HG03139 (cell line): ENCODE results near the gene ATP11A.

Source experiments
- ATAC-seq: cut with Tn5 transposase; IDR thresholded peaks from one replicate; pipeline ENCODE4 v1.9.1; 2021; ENCODE audit not compliant: unreplicated experiment

Gene ATP11A

DNA sequence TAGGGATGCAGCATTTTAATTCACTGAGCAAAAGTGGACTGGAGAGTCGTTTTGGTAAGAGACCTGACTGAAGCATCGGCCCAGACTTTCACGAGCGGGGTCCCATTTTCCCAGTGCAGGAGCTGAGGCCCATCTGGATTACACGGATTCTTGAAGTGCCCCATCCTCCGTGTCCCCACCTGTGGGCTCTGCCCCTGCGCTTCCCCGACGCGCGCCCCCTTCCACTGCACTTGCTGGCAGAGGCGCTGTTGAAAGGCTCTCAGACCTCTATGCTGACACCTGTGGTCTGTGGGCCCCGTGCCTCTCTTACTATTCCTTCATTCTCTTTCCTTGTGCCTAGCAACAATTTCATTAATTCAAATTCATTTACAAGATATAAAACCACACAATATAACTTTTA lies 228.9 kb downstream of the ATP11A start:
- ATAC-seq, result no peak

- ATAC-seq, result no peak
Observed at GRCh38 chr13:112923962-112924361, 234.1 kb downstream of the ATP11A start.

DNA sequence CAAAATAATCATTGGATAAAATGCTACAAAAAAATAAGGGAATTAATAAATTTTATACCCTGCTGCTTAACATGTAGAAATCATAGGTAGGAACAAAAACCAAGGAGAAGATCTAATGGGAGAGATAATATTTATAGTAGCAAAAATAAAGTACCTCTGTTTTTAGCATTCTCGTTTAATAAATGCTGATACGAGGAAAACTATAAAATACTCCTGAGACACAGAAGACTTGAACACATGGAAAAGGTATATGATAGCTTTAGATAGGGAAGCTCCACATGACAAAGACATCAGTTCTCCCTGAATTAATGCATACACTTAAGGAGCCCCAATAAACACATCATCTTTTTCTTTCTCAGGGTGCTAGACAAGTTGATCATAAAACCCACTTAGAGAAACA lies 234.5 kb downstream of the ATP11A start:
- ATAC-seq, result no peak

DNA sequence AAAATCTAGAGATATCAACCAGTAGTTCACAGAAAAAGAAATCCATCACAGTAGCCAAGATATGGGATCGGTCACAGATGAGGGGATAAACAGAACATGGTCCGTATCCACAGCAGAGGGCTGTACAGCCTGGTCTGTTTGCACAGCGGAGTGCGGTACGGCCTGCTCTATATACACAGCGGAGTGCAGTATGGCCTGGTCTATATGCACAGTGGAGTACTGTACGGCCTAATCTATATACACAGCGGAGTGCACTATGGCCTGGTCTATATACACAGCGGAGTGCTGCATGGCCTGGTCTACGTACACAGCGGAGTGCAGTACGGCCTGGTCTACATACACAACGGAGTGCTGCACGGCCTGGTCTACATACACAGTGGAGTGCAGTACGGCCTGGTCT lies 236.2 kb downstream of the ATP11A start:
- ATAC-seq, result no peak

GRCh38 chr13:112926993-112927392 lies 237.2 kb downstream of the ATP11A start:
- no peak for ATAC-seq

DNA sequence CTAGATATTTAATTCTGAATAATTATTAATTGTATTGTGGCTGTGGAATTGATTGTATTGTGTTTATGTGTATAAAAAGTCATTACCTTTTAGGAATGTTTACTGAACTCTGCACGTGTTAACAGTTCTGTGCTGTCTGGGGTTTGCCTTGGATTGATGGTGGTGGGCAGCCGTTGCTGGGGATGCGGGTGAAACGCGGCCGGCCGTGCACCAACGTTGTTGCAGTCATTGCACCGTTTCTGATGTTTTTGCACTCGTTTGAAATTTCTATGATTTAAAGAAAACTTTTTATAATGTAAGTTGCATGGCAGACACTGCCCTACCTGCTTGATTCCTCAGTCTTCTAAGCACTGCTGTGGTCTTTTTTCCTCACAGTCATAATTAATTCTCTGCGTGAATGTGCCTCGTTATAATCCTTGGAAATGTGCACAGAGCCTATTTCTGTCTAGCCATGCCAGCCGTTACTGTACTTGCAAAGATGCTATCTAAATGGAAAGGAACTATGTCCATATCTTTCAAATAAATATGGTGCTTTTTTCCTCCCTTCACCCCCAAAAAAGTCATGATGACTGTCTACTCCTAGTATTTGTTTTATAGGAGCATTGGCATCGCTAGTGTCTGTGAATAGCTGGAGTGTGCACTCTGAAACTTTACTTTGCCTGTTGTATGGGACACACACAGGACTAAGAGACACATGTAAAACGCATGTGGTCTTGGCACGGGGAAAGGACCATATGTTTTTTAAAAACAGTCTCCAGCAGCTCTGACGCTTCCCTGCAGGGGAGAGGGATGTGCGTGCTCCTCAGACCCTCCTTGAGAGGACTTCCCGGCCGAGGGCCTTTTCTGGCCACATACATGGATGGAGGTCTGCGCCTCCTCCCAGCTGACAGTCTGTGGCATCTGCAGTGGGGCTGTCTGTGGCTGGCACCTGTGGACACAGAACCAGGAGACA lies 238.5 kb downstream of the ATP11A start:
- no peak for ATAC-seq

DNA sequence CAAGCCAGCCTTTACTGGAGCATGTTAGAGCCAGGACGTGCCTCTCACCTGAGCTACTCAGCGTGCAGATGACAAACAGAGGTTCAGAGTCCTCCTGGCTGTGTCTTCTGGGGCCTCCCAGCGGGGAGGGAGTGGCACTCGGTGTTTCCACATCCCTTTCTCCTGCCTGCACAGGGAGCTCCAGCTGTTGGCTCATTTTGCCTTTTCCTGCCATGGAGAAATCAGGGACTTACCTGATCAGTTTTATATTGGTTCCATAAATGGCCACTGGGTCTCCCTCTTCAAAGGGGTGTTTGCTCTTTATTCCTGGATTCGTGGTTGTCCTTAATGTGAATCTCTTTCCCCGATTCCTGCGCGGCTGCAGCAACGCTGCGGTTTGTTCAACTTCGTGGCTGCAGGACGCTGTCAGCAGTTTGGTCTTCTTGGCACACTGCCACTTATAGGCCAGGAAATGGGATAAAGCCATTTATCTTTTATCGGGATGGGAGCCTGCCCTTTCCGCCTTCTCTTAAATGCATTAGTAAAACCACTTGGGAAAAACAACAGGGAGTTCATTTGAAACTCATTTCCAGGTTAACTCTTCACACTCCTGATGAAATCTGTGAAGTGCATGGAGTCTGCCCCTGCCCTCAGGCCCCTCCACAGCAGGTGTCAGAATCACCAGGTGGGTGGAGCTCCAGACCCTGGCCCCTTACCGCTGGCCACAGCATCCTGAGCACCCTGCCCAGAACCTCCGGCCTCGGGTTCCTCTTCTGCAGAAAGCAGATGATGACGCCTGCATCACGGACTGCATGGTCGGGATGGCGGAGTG lies 239.3 kb downstream of the ATP11A start:
- ATAC-seq, result no peak

DNA sequence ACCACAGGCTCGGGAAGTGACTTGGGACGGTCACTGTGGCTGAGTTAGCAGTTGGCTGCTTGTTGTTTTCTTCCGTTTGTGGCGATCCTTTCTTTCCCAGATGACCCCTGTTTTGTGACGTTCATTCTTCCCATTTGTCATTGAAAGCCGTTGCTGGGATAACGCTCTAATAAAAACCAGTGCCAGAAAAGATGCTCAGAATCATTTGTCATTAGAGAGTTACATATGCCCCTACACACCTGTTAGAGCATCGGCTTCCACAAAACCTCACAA lies 239.9 kb downstream of the ATP11A start:
- ATAC-seq, result no peak

DNA sequence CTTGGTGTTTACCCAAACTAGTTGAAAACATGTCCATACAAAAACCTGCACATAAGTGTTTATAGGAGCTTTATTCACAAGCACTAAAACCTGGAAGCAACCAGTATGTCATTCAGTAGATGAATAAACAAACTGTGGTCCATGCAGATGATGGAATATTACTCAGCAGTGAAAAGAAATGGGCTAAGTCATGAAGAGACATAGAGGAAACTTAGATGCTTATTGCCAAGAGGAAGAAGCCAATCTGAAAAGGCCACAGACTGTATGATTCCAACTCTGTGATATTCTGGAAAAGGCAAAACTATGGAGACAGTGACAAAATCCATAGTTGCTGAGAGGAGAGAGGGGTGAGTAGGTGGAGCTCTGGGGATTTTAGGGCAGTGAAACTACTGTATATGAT lies 240.4 kb downstream of the ATP11A start:
- ATAC-seq, result no peak

DNA sequence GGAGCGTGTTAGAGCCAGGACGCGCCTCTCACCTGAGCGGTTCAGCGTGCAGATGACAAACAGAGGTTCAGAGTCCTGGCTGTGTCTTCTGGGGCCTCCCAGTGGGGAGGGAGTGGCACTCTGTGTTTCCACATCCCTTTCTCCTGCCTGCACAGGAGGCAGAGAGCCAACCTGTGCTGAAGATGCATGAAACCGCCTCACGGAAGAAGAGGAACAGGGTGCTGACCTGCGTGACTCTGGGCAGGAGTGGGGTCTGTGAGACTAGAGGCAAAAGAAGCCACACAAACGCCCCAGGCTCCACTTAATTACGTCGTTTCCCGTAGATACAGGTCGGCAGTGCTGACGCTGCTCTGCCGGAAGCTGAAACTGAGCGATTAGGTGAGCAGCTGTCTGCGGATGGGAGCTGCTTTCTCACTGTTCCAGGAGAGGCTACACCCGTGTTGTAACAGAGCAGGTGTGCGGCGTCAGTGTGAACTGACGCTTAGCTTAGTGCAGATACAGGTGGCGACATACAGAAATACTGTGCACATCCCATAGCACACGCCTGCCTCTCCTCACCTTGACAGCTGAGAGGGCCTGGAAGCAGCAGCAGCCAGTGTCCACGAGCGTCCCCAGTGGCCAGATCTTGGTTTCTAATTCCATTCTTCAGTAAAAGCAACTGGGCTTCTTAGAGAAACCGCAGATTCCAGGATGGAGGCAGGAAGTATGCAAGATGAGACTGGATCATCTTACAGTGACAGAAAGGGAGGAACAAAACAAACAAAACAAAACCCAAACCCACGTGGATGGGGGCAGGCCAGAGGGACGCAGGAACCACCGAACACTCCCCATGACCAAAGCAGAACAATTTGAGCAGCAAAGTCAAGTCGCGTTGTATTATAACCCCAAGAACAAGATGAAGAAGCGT lies 241.4 kb downstream of the ATP11A start:
- no peak for ATAC-seq

GRCh38 chr13:112932971-112933370 lies 243.1 kb downstream of the ATP11A start:
- no peak for ATAC-seq

DNA sequence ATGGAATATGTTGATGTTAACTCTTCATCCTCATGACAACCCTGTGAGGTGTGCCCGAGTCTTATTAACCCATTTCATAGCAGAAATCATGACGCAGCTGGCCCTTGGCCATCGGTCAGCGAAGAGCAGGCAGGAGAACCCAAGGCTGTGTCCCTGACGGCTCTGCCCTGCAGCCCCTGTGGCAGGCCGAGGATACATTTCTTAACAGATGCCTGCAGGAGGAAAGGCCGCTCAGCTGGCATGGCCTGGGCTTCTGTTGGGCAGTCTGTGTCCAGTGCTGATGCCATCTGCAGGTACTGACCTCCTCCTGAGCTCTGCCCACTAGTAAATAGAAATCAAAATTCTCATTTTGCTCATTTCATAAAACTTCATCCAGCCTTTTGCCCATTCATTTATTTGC lies 243.8 kb downstream of the ATP11A start:
- ATAC-seq, result no peak

DNA sequence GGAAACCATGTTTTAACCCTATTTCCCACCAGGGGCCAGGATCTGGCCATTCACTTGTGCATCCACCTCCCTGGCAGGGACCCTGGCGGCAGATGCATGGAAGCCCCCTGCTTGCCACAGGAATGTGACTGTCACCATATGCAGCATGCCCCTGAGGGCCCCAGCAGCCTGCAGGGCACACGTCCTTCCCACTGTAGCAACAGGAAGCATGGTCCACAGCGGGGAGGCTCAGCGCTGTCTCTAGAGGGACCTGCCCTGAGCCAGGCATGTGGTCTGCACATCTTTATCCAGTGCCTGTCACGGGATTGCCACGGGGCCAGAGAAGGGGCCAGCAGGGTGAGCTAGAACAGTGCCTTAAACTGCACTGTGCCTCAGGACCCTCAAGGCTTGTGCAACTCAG lies 244.2 kb downstream of the ATP11A start:
- no peak for ATAC-seq
